H9 (cell line): ENCODE measurements around the gene WSCD2. TPM values are rescaled to one million over a fixed set of nuclear protein-coding genes. Genes with fewer than 3 reads are reported as not detected.
A peak's percentile ranks its signal among the peaks of the same experiment; 100 is the strongest.

ENCODE experiments used
- DNase-seq: peaks from one replicate; pipeline ENCODE4 v3.0.0-alpha.2; 2017
- H2AFZ ChIP-seq: one replicate; pipeline ENCODE4 v1.6.1; 2013; ENCODE audit warnings: mild to moderate bottlenecking, low read length, control low read depth, moderate library complexity
- H2AK5ac ChIP-seq: 2 replicates; pipeline ENCODE4 v1.6.1; 2013; ENCODE audit warnings: low read length, control low read depth, mixed read lengths; ENCODE audit not compliant: insufficient read length
- H2BK120ac ChIP-seq: one replicate; pipeline ENCODE4 v1.6.1; 2013; ENCODE audit warnings: low read depth, mild to moderate bottlenecking, low read length, control low read depth, inconsistent platforms; ENCODE audit not compliant: poor library complexity, severe bottlenecking
- H2BK12ac ChIP-seq: 2 replicates; pipeline ENCODE4 v1.6.1; 2013; ENCODE audit warnings: low read length, control low read depth, mixed read lengths, low read depth; ENCODE audit not compliant: insufficient read length
- H2BK15ac ChIP-seq: 2 replicates; pipeline ENCODE4 v1.6.1; 2013; ENCODE audit warnings: low read depth, low read length, control low read depth
- H2BK20ac ChIP-seq: one replicate; pipeline ENCODE4 v1.6.1; 2013; ENCODE audit warnings: low read depth, mild to moderate bottlenecking, low read length, control low read depth, inconsistent platforms; ENCODE audit not compliant: poor library complexity, severe bottlenecking
- H2BK5ac ChIP-seq: 2 replicates; pipeline ENCODE4 v1.6.1; 2013; ENCODE audit warnings: low read length, control low read depth, mixed read lengths; ENCODE audit not compliant: insufficient read length
- H3K14ac ChIP-seq: 2 replicates; pipeline ENCODE4 v1.6.1; 2013; ENCODE audit warnings: low read length, control low read depth; ENCODE audit not compliant: insufficient read depth
- H3K18ac ChIP-seq: 2 replicates; pipeline ENCODE4 v1.6.1; 2013; ENCODE audit warnings: low read depth, mild to moderate bottlenecking, mixed read lengths, low read length, control low read depth; ENCODE audit not compliant: insufficient read length
- H3K23ac ChIP-seq: 2 replicates; pipeline ENCODE4 v1.6.1; 2013; ENCODE audit warnings: low read length, control low read depth, mixed read lengths, low read depth; ENCODE audit not compliant: insufficient read length
- H3K23me2 ChIP-seq: 2 replicates; pipeline ENCODE4 v1.6.1; 2013; ENCODE audit warnings: low read depth, mild to moderate bottlenecking, mixed read lengths, low read length, control low read depth; ENCODE audit not compliant: insufficient read length, poor library complexity, severe bottlenecking
- H3K27ac ChIP-seq: 2 replicates; pipeline ENCODE4 v1.5.1; 2013; ENCODE audit warnings: low read length, control low read depth, mixed read lengths, low read depth; ENCODE audit not compliant: insufficient read length
- H3K27me3 ChIP-seq: 2 replicates; pipeline ENCODE4 v1.6.1; 2013; ENCODE audit warnings: low read length, control low read depth, inconsistent platforms; ENCODE audit not compliant: insufficient read depth
- H3K4ac ChIP-seq: 2 replicates; pipeline ENCODE4 v1.6.1; 2013; ENCODE audit warnings: low read depth, mild to moderate bottlenecking, control low read depth, inconsistent platforms, low read length, moderate library complexity
- H3K4me1 ChIP-seq: 2 replicates; pipeline ENCODE4 v1.6.1; 2013; ENCODE audit warnings: low read length, control low read depth, inconsistent platforms; ENCODE audit not compliant: insufficient read depth
- H3K4me2 ChIP-seq: 2 replicates; pipeline ENCODE4 v1.6.1; 2013; ENCODE audit warnings: low read length, control low read depth, mixed read lengths; ENCODE audit not compliant: insufficient read length, insufficient read depth
- H3K56ac ChIP-seq: 2 replicates; pipeline ENCODE4 v1.6.1; 2013; ENCODE audit warnings: low read depth, mild to moderate bottlenecking, mixed read lengths, low read length, control low read depth; ENCODE audit not compliant: insufficient read length
- H3K79me1 ChIP-seq: 2 replicates; pipeline ENCODE4 v1.6.1; 2013; ENCODE audit warnings: low read depth, mild to moderate bottlenecking, moderate library complexity, low read length, control low read depth, inconsistent platforms; ENCODE audit not compliant: insufficient read depth, poor library complexity, severe bottlenecking
- H3K79me2 ChIP-seq: 2 replicates; pipeline ENCODE4 v1.6.1; 2013; ENCODE audit warnings: low read length, control low read depth, inconsistent platforms; ENCODE audit not compliant: insufficient read depth
- H3K9ac ChIP-seq: 2 replicates; pipeline ENCODE4 v1.6.1; 2013; ENCODE audit warnings: low read length, control low read depth, mixed read lengths; ENCODE audit not compliant: insufficient read length; ENCODE audit errors: extremely low read depth
- H3K9me3 ChIP-seq: one replicate; pipeline ENCODE4 v1.6.1; 2013; ENCODE audit warnings: low read depth, low read length, inconsistent platforms; ENCODE audit not compliant: control insufficient read depth
- H3T11ph ChIP-seq: one replicate; pipeline ENCODE4 v1.6.1; 2013; ENCODE audit warnings: mild to moderate bottlenecking, low read length, control low read depth, inconsistent platforms
- H4K20me1 ChIP-seq: one replicate; pipeline ENCODE4 v1.6.1; 2013; ENCODE audit not compliant: control insufficient read depth, insufficient read length, insufficient read depth
- H4K5ac ChIP-seq: 2 replicates; pipeline ENCODE4 v1.6.1; 2013; ENCODE audit warnings: low read depth, mild to moderate bottlenecking, mixed read lengths, low read length, control low read depth; ENCODE audit not compliant: insufficient read length
- H4K8ac ChIP-seq: replicated peaks from 2 replicates; pipeline ENCODE4 v1.6.1; 2013; ENCODE audit warnings: low read length, control low read depth, mixed read lengths, low read depth; ENCODE audit not compliant: insufficient read length
- H4K91ac ChIP-seq: 2 replicates; pipeline ENCODE4 v1.6.1; 2013; ENCODE audit warnings: low read depth, mild to moderate bottlenecking, moderate library complexity, mixed read lengths, low read length, control low read depth; ENCODE audit not compliant: insufficient read length
- H3K27ac Mint-ChIP-seq, 3 experiments: 2 replicates in 2 of 3; 3 replicates in 1 of 3; pipeline ENCODE4 v1.8.0; 2020 to 2021; ENCODE audit warnings: mixed read lengths in 3 of 3, mild to moderate bottlenecking in 1 of 3, moderate library complexity in 1 of 3
- H3K27me3 Mint-ChIP-seq: 2 replicates; pipeline ENCODE4 v1.8.0; 2021; ENCODE audit warnings: low read depth, mild to moderate bottlenecking, moderate library complexity, mixed read lengths
- H3K36me3 Mint-ChIP-seq, 3 experiments: 2 replicates in 2 of 3; 3 replicates in 1 of 3; pipeline ENCODE4 v1.8.0; 2020 to 2021; ENCODE audit warnings: low read depth in 3 of 3, mixed read lengths in 3 of 3; ENCODE audit not compliant: insufficient read depth in 1 of 3
- H3K4me1 Mint-ChIP-seq, 2 experiments: 2 replicates each; pipeline ENCODE4 v1.8.0; 2020; ENCODE audit warnings: mixed read lengths in 2 of 2
- H3K4me3 Mint-ChIP-seq, 2 experiments: 2 replicates in 1 of 2; 3 replicates in 1 of 2; pipeline ENCODE4 v1.8.0; 2020 to 2021; ENCODE audit warnings: mild to moderate bottlenecking in 2 of 2, mixed read lengths in 2 of 2, moderate library complexity in 1 of 2
- H3K9me3 Mint-ChIP-seq, 2 experiments: 2 replicates in 1 of 2; 3 replicates in 1 of 2; pipeline ENCODE4 v1.8.0; 2020; ENCODE audit warnings: mild to moderate bottlenecking in 2 of 2, mixed read lengths in 2 of 2, moderate library complexity in 1 of 2
- CTCF ChIP-seq: fragments of 200-600 bp; sonication (generic); conservative IDR thresholded peaks from 3 replicates; pipeline ENCODE4 v1.8.0; 2021; ENCODE audit warnings: antibody characterized with exemption, mild to moderate bottlenecking
- WGBS: extraction: QIAGEN DNeasy Blood & Tissue Kit; methylation state at CpG from one replicate; pipeline ENCODE4 v1.1.7; 2013; ENCODE audit warnings: missing lambda C conversion rate, low lambda C conversion rate, mixed read lengths; ENCODE audit not compliant: insufficient read length; ENCODE audit errors: extremely low coverage; 5-methylcytosine and 5-hydroxymethylcytosine counted together
- total RNA-seq: library from RNA; stranded (reverse); gene quantifications from 2 replicates; pipeline ENCODE4 v1.2.1, GENCODE V29; 2021

Gene WSCD2
- total RNA-seq, 1 experiment from 2014 or later, result 0.92 TPM

GRCh38 chr12:108295641-108296040, 166.6 kb downstream of the WSCD2 start:
- no peak overlapping the region for H3K4me2 ChIP-seq
- H3K27ac ChIP-seq, result no peak overlapping the region
- Mint-ChIP-seq H3K9me3 (no peaks in the 10 kb centered on the region), H3K36me3 (peaks cover 0 to 9% (median 3%) of the 10 kb centered on the region in 3 experiments; a peak in 2 of 7 replicates), H3K4me1 (peaks cover 5% of the 10 kb centered on the region in 2 experiments; a peak in 2 of 4 replicates), H3K27ac (peak overlapping the region in 2 of 3 experiments; percentile 20 to 54; a peak in 1 of 7 replicates), H3K4me3 (no peak overlapping the region), H3K27me3 (peaks cover 4% of the 10 kb centered on the region)
- no peak overlapping the region for H4K8ac ChIP-seq
- H2BK12ac ChIP-seq, result no peak overlapping the region
- H2AK5ac ChIP-seq, result no peak overlapping the region
- no peak for DNase-seq
- H4K91ac ChIP-seq, result no peak overlapping the region
- no peaks in the 10 kb centered on the region for H3K27me3 ChIP-seq
- H4K5ac ChIP-seq, result no peak overlapping the region
- no peak overlapping the region for H3T11ph ChIP-seq
- no peaks in the 10 kb centered on the region for H3K79me1 ChIP-seq
- no peak overlapping the region for H2BK20ac ChIP-seq
- no peak overlapping the region for H3K23ac ChIP-seq
- no peaks in the 10 kb centered on the region for H3K4me1 ChIP-seq
- no peaks in the 10 kb centered on the region for H3K9me3 ChIP-seq
- no peak overlapping the region for H2BK15ac ChIP-seq
- no peaks in the 10 kb centered on the region for H3K23me2 ChIP-seq
- H3K56ac ChIP-seq, result no peak overlapping the region
- no peaks in the 10 kb centered on the region for H3K79me2 ChIP-seq
- no peak overlapping the region for H2BK5ac ChIP-seq
- no peak overlapping the region for H3K14ac ChIP-seq
- H3K9ac ChIP-seq, result no peak overlapping the region
- H4K20me1 ChIP-seq, result no peaks in the 10 kb centered on the region
- no peak overlapping the region for H3K18ac ChIP-seq
- H2AFZ ChIP-seq, result no peak overlapping the region
- WGBS, result no CpG with 5 or more reads among the region's 8 CpGs
- H3K4ac ChIP-seq, result no peak overlapping the region
- no peak for TF ChIP-seq CTCF
- no peak overlapping the region for H2BK120ac ChIP-seq
